ENCODE measurements around the gene DRD4.

DRD4 gene

GRCh38 chr11:610146-610801, 26.8 kb upstream of the DRD4 start:
- no peak for DNase-seq

DNA sequence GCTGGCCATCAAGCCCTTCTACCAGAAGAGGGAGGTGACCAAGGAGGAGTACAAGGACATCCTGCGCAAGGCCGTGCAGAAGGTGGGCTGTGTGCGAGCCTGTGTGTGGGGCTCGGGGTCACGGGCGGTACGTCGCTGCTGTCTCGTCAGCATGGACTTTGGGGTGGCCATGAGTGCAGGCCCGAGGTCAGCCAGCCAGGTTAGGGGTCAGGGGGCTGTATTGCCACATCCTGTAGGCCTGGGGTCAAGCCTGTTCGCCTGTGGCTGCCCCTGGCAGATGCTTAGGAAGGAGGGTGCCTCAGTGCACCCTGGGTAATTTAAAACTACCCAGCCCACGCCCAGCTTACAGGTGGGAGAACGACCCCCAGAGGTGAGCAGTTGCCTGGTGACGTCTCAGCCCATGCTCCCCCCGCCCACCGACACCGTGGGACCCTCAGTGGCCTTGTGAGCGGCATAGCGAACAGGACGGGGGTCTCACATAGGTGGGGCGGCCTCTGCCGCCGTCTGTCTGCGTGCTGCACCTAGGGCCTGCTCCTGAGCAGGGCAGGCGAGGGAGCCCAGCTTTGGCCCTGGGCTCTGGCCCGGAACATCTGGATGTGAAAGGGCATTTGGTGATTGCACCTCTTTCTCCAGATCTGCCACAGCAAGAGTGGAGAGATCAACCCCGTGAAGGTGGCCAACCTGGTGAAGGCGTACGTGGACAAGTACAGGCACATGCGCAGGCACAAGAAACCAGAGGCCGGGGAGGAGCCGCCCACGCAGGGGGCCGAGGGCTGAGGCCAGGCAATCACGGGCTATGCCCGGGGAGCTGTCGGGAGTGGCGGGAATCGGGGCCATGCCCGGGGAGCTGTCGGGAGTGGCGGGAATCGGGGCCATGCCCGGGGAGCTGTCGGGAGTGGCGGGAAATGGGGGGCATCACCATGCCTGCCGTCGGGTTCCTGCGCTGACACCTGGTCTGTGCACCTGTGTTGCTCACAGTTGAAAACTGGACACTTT, 25.8 kb upstream of the DRD4 start:
- no peak for DNase-seq

GRCh38 chr11:612201-612960, 24.7 kb upstream of the DRD4 start:
- DNase-seq = no peak

DNA sequence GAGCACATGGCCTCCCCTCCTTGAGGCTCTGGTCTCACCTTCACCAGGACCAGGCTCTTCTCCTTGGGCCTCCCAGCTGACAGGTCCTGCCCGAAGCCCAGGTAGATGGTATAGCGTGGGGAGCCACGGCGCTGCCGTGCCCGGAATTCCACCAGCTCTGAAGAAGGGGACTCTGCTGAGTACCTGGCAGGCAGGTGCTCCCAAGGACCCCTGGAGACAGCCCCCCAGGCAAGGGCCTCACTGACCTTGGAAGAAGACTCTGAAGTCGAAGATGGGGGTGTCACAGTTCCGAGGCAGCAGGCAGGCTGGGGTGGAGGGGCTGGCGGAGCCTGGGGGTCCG, 24.1 kb upstream of the DRD4 start:
- no peak for DNase-seq

DNA sequence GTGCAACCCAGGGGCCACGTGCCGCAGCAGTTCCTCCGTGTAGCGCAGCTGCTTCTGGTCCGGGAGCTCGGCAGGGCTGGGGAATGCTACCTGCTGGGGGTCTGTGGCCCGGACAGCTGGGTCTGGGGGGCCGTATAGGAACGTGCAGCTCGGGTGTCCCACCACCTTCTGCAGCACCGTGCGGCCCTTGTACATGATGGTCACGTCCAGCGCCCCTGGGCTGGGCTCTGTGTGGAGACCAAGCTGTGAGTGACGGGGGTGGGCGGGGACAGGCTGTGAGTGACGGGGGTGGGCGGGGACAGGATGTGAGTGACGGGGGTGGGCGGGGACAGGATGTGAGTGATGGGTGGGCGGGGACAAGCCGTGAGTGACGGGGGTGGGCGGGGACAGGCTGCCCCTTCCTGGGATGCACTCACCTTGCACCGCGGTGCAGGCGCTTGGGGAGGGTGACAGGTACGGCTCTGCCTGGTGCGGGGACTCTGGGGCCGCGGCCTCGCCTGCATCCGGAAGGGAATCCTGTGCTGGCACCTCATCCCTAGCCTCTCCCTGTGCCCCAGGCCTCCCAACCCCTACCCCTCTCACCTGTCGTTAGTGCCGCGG, 23.6 kb upstream of the DRD4 start:
- DNase-seq = peak; percentile 43

DNA sequence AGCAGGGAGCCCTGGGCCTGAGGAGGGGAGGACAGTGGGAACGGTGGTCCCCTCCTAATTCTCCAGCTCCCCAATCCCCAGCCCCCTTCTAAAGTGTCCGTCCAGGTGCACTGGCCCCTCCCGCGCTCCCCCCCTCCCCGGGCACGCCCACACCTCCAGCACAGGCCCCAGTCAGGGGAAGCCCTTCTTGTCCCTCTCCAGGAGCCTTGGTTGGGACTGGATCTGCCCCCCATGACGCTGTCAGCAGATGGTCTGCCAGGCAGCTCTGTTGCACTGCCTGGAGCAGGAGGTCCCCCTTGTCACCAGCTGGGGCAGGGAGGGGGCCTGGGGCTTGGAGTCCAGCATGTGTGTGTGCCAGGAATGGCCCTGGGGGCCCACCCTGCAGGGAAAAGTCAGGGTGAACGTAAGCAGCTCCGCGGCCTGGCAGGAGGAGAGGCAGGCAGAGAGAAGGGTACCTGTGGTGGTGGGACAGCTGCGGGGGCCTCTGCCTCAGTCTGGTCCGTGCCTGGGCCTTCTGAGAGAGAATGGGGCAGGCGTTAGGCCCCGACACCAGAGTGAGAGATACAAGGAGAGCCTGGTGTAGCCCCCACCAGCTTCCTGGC, 22.9 kb upstream of the DRD4 start:
- DNase-seq = no peak

GRCh38 chr11:614623-615503, 22.2 kb upstream of the DRD4 start:
- no peak for DNase-seq

DNA sequence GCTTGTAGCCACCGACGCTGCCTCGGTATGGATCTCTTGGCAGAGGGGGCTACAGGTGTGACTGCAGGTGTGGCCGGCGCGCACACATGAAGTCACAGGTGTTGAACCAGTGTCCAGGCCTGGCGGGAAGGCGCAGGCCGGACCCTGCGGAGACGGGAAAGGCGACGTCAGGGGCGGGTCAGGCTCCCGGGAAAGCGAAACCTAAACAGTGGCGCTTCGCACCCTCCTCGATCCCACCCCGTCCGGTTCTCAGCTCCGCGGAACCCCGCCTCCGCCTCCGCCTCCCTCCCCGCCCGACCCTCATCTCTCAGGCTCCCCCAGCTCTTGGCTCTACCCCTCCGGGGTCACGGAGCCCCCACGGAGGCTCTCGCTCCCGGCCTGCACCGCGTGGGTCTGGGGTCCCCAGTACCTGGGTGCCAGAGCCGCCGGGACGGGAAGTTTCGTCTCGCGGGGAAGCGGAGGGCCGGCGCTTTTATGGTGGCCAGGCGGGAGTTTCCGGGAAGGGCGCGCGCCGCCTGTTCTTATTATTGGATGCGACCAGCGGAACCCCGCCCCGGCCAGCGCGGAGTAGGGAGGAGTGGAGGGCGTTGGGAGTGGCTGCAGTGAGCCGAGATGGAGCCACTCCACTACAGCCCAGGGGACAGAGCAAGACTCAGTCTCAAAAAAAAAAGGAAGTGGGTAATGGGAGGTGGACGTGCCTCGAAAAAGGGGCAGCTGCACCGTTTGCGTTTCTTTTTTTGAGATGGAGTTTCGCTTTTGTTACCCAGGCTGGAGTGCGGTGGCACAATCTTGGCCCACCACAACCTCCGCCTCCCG, 21.4 kb upstream of the DRD4 start, which contains the start of gene IRF7:
Gene IRF7 (minus strand): TSS at position 447 of the 816 bp plus-strand sequence. CDS start 586 bp downstream, outside the sequence.
- DNase-seq = peak; percentile 78

GRCh38 chr11:616320-617198, 20.5 kb upstream of the DRD4 start:
- no peak for DNase-seq

DNA sequence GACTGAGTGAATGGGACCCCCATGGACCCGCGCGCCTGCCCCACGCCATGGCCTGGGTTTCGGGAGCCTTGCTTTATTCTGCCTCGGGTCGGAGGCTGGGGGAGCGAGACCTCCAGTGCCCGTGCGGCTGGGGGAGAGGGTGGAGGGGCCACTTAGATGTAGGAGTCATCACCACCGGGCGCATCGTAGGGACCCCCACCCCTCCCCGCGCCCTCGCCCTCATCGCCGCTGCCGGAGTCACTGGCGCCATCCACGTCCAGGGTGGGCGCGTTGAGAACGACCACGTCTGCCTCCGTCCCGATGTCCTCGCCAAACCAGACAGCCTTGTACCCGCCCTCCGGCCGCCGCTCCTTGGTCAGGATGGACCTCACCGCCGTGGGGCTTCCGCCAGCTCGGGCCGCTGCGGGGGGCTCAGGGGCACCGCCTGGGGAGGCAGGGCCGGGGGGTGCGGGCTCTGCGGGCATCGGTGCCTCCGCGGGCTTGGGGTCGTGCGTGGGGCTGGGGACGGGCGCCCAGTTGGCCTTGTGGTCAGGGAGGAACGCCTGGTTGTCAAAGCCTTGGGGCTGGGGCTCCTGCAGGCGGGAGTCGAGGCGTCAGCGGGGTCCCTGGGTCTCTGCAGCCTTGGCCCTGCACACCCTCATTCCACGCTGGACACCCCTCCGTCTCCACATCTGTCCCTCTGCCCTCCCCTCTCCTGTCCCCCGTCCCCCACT, 19.7 kb upstream of the DRD4 start:
- no peak for DNase-seq

DNA sequence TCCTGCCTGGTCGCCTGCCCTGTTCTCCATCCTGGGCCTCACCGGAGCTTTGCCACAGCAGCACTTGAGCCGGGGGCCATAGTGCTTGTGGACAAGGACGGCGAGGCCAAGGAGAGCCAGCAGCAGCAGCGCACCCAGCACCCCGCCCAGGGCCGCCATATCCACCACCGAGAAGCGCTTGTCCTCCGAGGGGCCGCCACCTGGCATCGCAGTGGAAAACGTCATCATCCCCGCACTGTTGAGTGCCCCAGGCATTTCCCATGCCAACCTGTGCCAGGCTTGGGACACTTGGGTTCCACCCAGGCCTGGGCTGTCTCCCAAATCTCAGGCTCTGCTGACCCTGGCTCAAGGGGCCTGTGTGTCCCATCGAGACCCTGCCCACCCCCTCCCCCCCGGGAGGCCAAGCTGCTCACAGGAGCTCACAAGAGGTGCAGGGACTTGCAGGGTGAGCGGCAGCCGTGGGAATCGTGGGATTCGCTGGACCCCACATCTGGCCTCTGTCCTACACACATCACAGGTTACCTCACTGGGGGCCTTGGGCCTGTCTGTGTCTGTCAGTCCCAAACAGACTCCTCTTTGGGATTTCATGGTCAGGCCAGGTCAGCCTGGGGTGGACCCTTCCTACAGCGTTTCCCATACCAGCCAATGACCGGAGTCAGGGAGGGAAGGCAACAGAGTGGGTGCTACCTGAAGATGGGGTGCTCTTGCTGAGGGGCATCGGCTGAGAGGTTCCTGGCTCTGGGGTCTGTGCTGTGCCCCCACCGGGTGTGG, 19.0 kb upstream of the DRD4 start:
- no peak for DNase-seq

- no peak for DNase-seq
Observed at GRCh38 chr11:618856-619627, 18.0 kb upstream of the DRD4 start.

- no peak for DNase-seq
Observed at GRCh38 chr11:619628-620050, 17.4 kb upstream of the DRD4 start.

- DNase-seq = no peak
Observed at GRCh38 chr11:620201-620600, 16.9 kb upstream of the DRD4 start.

- no peak for DNase-seq
Observed at GRCh38 chr11:620935-621814, 15.9 kb upstream of the DRD4 start.

GRCh38 chr11:621838-622237, 15.2 kb upstream of the DRD4 start:
- DNase-seq = no peak

All from central memory CD4-positive, alpha-beta T cell (primary cell).